Measurements from ENCODE around the gene FBXL22.
"Not testable (repeated sequence)": the region's sequence is repeated elsewhere in the genome, so short reads cannot be mapped to it uniquely, and the experiment has no call there.

FBXL22 gene

DNA sequence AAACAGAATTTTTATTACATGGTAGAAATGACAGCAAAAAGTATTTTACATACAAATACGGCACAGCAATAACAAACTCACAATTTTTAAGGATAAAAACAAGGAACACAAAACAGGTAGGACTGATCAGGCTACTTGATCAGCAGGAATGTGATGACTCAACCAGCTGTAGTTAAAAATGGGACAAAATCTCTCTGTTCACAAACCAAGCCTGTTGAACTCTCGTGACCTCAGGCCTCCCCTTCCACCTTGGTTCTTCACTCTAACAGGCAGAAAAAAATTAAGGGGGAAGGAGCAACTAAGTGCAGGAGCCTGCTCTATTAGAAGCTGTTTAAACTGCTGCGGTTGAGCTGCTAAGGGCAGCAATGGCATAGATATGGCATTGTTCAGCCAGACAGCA lies 18.7 kb downstream of the FBXL22 start:
- in situ Hi-C loops (cut with MboI; ENCODE audit: low sequenced_read_pairs, unreplicated experiment) = loop anchor here (10.0 to 25.0 kb wide), 3 partner anchors 271 to 439 kb away; partner anchors contain the start of gene APH1B
- TF ChIP-seq, protein P1, sequence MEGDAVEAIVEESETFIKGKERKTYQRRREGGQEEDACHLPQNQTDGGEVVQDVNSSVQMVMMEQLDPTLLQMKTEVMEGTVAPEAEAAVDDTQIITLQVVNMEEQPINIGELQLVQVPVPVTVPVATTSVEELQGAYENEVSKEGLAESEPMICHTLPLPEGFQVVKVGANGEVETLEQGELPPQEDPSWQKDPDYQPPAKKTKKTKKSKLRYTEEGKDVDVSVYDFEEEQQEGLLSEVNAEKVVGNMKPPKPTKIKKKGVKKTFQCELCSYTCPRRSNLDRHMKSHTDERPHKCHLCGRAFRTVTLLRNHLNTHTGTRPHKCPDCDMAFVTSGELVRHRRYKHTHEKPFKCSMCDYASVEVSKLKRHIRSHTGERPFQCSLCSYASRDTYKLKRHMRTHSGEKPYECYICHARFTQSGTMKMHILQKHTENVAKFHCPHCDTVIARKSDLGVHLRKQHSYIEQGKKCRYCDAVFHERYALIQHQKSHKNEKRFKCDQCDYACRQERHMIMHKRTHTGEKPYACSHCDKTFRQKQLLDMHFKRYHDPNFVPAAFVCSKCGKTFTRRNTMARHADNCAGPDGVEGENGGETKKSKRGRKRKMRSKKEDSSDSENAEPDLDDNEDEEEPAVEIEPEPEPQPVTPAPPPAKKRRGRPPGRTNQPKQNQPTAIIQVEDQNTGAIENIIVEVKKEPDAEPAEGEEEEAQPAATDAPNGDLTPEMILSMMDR (IDR thresholded peaks at IDR 0.05; ENCODE audit: borderline replicate concordance, control extremely low read depth, extremely low read depth, insufficient read depth, missing control alignments) = no peak
- no peak for DNase-seq (ENCODE audit: low spot score)

DNA sequence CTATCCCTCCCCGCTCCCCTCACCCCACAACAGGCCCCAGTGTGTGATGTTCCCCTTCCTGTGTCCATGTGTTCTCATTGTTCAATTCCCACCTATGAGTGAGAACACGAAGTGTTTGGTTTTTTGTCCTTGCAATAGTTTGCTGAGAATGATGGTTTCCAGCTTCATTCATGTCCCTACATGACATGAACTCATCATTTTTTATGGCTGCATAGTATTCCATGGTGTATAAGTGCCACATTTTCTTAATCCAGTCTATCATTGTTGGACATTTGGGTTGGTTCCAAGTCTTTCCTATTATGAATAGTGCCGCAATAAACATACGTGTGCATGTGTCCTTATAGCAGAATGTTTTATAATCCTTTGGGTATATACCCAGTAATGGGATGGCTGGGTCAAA lies 20.0 kb downstream of the FBXL22 start:
- DNase-seq (ENCODE audit: low spot score) = not testable (repeated sequence)
- in situ Hi-C loops (cut with MboI; ENCODE audit: low sequenced_read_pairs, unreplicated experiment) = loop anchor here (10.0 to 25.0 kb wide), 3 partner anchors 270 to 438 kb away; partner anchors contain the start of gene APH1B

DNA sequence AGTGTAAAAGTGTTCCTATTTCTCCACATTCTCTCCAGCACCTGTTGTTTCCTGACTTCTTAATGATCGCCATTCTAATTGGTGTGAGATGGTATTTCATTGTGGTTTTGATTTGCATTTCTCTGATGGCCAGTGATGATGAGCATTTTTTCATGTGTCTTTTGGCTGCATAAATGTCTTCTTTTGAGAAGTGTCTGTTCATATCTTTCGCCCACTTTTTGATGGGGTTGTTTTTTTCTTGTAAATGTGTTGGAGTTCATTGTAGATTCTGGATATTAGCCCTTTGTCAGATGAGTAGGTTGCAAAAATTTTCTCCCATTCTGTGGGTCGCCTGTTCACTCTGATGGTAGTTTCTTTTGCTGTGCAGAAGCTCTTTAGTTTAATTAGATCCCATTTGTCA lies 20.4 kb downstream of the FBXL22 start:
- in situ Hi-C loops (cut with MboI; ENCODE audit: low sequenced_read_pairs, unreplicated experiment) = loop anchor here (10.0 to 25.0 kb wide), 3 partner anchors 270 to 437 kb away; partner anchors contain the start of gene APH1B
- not testable (repeated sequence) for DNase-seq (ENCODE audit: low spot score)

GRCh38 chr15:63620760-63621159 lies 23.6 kb downstream of the FBXL22 start:
- not testable (repeated sequence) for DNase-seq (ENCODE audit: low spot score)
- in situ Hi-C loops (cut with MboI; ENCODE audit: low sequenced_read_pairs, unreplicated experiment) = loop anchor here (25.0 kb wide), 2 partner anchors 267 to 333 kb away; partner anchors contain the start of gene APH1B

DNA sequence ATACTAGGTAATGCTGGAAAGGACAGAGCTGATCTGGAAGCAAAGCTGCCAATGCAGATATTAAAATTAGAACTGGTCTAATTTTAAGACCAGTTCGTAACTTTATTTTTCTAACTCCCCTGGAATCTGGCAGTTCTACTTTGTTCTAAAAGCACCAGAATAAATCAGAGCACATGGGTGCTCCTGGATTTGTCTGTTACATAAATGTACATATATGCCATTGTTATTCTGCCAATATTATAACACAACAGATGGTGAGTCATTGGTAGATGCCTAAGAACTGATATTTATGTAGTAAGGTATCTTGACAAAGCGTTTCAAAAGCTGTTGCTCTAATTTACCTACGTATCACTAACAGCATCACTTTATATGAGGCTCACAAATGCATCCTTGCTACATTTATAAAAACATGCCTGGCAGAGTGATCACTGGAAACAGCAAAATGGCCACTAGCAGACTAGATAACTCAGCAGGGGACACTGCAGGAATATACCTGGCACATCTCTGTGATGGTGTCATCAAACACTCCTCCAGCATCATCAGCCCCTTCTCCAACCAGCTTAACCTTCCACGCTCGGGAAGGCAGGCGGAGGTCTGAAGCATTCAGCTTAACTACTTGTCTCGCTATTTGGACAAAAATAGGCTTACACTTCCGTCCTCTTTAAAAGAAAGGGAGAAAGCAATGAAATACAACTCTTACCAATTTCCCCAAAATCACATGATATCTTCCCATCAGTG lies 26.2 kb downstream of the FBXL22 start:
- TF ChIP-seq, protein P1 (IDR thresholded peaks at IDR 0.05; ENCODE audit: borderline replicate concordance, control extremely low read depth, extremely low read depth, insufficient read depth, missing control alignments) = no peak
- DNase-seq (ENCODE audit: low spot score) = no peak
- in situ Hi-C loops (cut with MboI; ENCODE audit: low sequenced_read_pairs, unreplicated experiment) = loop anchor here (25.0 kb wide), 2 partner anchors 264 to 336 kb away; partner anchors contain the start of gene APH1B

- TF ChIP-seq, protein P1 (IDR thresholded peaks at IDR 0.05; ENCODE audit: borderline replicate concordance, control extremely low read depth, extremely low read depth, insufficient read depth, missing control alignments) = no peak
- peak; percentile 59 for DNase-seq (ENCODE audit: low spot score)
Observed at GRCh38 chr15:63626955-63627354, 29.8 kb downstream of the FBXL22 start.

DNA sequence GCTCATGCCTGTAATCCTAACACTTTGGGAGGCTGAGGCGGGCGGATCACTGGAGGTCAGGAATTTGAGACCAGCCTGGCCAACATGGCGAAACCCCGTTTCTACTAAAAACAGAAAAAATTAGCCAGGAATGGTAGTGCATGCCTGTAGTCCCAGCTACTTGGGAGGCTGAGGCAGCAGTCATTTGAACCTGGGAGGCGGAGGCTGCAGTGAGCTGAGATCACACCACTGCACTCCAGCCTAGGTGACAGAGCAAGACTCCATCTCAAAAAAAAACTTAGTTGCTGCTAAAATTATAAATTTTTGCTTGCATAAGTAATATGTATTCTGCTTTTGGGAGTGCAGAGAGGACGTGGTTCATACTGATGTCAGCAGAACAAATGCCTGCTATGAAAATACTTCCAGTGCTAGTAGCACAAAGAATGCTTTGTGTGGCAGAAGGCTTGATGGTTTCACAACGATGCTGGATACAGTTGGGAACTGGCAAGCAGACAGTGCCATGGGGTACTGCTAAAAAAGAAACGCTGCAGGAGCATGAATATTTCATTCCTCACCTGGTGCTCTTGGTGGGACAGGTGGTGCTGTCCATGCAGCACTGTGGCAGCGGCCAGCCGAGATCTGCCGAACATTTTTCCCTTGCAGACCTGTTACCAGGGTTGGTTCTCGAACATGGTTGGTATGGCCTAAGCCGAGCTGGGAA lies 31.1 kb downstream of the FBXL22 start:
- TF ChIP-seq, protein P1 (IDR thresholded peaks at IDR 0.05; ENCODE audit: borderline replicate concordance, control extremely low read depth, extremely low read depth, insufficient read depth, missing control alignments) = no peak
- in situ Hi-C loops (cut with MboI; ENCODE audit: low sequenced_read_pairs, unreplicated experiment) = no loop called here
- DNase-seq (ENCODE audit: low spot score) = no peak

More at GRCh38 chr15:63626955-63627354, 29.8 kb downstream of the FBXL22 start:
- in situ Hi-C loops (cut with MboI; ENCODE audit: low sequenced_read_pairs, unreplicated experiment) = no loop called here
